ENCODE data around the gene LRRC45. TPM values are rescaled to one million over a fixed set of nuclear protein-coding genes. Genes with fewer than 3 reads are reported as not detected.
"Not testable (repeated sequence)": the region's sequence is repeated elsewhere in the genome, so short reads cannot be mapped to it uniquely, and the experiment has no call there.

LRRC45 gene
- total RNA-seq, 1 donor from 2014 or later, result 8.2 TPM

- H3K27ac Mint-ChIP-seq (ENCODE audit: unreplicated experiment), result peak overlapping the region; percentile 49
- peaks cover 17% of the 10 kb centered on the region for H3K4me1 Mint-ChIP-seq (ENCODE audit: low read depth)
- no peak for TF ChIP-seq CTCF (IDR thresholded peaks at IDR 0.05)
- peaks cover 4% of the 10 kb centered on the region for H3K36me3 Mint-ChIP-seq (ENCODE audit: low read depth)
- no peak for DNase-seq (ENCODE audit: low spot score)
- H3K27me3 Mint-ChIP-seq (ENCODE audit: low read depth), result no peaks in the 10 kb centered on the region
- H3K4me3 Mint-ChIP-seq (ENCODE audit: unreplicated experiment), result peak overlapping the region; percentile 70
- H3K9me3 Mint-ChIP-seq (ENCODE audit: low read depth), result no peaks in the 10 kb centered on the region
These were observed 44.4 kb upstream of the LRRC45 start for GRCh38 chr17:81978524-81979298.

GRCh38 chr17:81980122-81980521, 43.0 kb upstream of the LRRC45 start:
- H3K27ac Mint-ChIP-seq (ENCODE audit: unreplicated experiment), result no peak overlapping the region
- no peak overlapping the region for H3K4me3 Mint-ChIP-seq (ENCODE audit: unreplicated experiment)
- peaks cover 7% of the 10 kb centered on the region for H3K36me3 Mint-ChIP-seq (ENCODE audit: low read depth)
- TF ChIP-seq CTCF (IDR thresholded peaks at IDR 0.05), result no peak
- no peaks in the 10 kb centered on the region for H3K9me3 Mint-ChIP-seq (ENCODE audit: low read depth)
- DNase-seq (ENCODE audit: low spot score), result no peak
- H3K27me3 Mint-ChIP-seq (ENCODE audit: low read depth), result no peaks in the 10 kb centered on the region
- H3K4me1 Mint-ChIP-seq (ENCODE audit: low read depth), result peaks cover 17% of the 10 kb centered on the region

- Mint-ChIP-seq H3K4me1 (ENCODE audit: low read depth) (peaks cover 17% of the 10 kb centered on the region), H3K9me3 (ENCODE audit: low read depth) (no peaks in the 10 kb centered on the region), H3K4me3 (ENCODE audit: unreplicated experiment) (no peak overlapping the region), H3K27me3 (ENCODE audit: low read depth) (no peaks in the 10 kb centered on the region), H3K27ac (ENCODE audit: unreplicated experiment) (no peak overlapping the region), H3K36me3 (ENCODE audit: low read depth) (peaks cover 10% of the 10 kb centered on the region)
- no peak for DNase-seq (ENCODE audit: low spot score)
- TF ChIP-seq CTCF (IDR thresholded peaks at IDR 0.05), result no peak
These were observed 42.3 kb upstream of the LRRC45 start for GRCh38 chr17:81980707-81981343.

GRCh38 chr17:81981511-81981910, 41.6 kb upstream of the LRRC45 start:
- H3K4me3 Mint-ChIP-seq (ENCODE audit: unreplicated experiment), result not testable (repeated sequence)
- peaks cover 14% of the 10 kb centered on the region for H3K4me1 Mint-ChIP-seq (ENCODE audit: low read depth)

GRCh38 chr17:81983011-81983638, 40.0 kb upstream of the LRRC45 start:
- Mint-ChIP-seq H3K9me3 (ENCODE audit: low read depth) (no peaks in the 10 kb centered on the region), H3K4me1 (ENCODE audit: low read depth) (peaks cover 11% of the 10 kb centered on the region), H3K27me3 (ENCODE audit: low read depth) (no peaks in the 10 kb centered on the region), H3K36me3 (ENCODE audit: low read depth) (peaks cover 14% of the 10 kb centered on the region), H3K27ac (ENCODE audit: unreplicated experiment) (no peak overlapping the region), H3K4me3 (ENCODE audit: unreplicated experiment) (no peak overlapping the region)
- no peak for TF ChIP-seq CTCF (IDR thresholded peaks at IDR 0.05)
- peak; percentile 83 for DNase-seq (ENCODE audit: low spot score)

More at GRCh38 chr17:81981511-81981910, 41.6 kb upstream of the LRRC45 start:
- H3K27ac Mint-ChIP-seq (ENCODE audit: unreplicated experiment); DNase-seq (ENCODE audit: low spot score); H3K9me3 Mint-ChIP-seq (ENCODE audit: low read depth); H3K27me3 Mint-ChIP-seq (ENCODE audit: low read depth): not testable (repeated sequence)
- peaks cover 11% of the 10 kb centered on the region for H3K36me3 Mint-ChIP-seq (ENCODE audit: low read depth)
